Measurements from ENCODE around the gene RCAN1. TPM values are rescaled to one million over a fixed set of nuclear protein-coding genes. Genes with fewer than 3 reads are reported as not detected.
"Not testable (repeated sequence)": the region's sequence is repeated elsewhere in the genome, so short reads cannot be mapped to it uniquely, and the experiment has no call there.

Gene RCAN1
- total RNA-seq, 1 donor from 2014 or later, result 61.5 TPM

DNA sequence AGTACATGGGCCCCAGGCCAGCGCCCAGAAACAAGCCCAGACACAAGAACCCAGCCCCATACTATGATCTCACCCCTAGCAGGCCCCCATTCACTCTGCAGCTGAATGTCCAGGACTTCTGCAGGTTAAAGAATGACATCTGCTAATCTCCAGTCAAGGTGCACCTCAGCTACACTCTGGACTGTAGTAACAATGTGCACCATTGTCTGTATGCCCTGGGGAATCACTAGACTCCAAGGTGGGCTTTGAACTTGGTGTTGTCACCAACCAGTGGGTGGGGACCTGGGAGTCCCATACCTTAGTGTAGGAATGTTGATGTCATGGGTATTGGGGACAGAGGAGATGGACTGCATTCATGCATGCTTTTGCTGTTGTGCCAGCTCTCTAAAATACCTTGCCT, 113.2 kb downstream of the RCAN1 start:
- no peak for DNase-seq (ENCODE audit: extremely low spot score, unreplicated experiment)
- Mint-ChIP-seq H3K27ac (ENCODE audit: unreplicated experiment) (no peak overlapping the region), H3K4me1 (ENCODE audit: unreplicated experiment) (peaks cover 20% of the 10 kb centered on the region), H3K9me3 (ENCODE audit: unreplicated experiment) (peaks cover 18% of the 10 kb centered on the region), H3K4me3 (ENCODE audit: unreplicated experiment) (no peak overlapping the region), H3K36me3 (ENCODE audit: unreplicated experiment) (peaks cover 13% of the 10 kb centered on the region), H3K27me3 (ENCODE audit: unreplicated experiment) (peaks cover 4% of the 10 kb centered on the region)
- TF ChIP-seq, protein P1, sequence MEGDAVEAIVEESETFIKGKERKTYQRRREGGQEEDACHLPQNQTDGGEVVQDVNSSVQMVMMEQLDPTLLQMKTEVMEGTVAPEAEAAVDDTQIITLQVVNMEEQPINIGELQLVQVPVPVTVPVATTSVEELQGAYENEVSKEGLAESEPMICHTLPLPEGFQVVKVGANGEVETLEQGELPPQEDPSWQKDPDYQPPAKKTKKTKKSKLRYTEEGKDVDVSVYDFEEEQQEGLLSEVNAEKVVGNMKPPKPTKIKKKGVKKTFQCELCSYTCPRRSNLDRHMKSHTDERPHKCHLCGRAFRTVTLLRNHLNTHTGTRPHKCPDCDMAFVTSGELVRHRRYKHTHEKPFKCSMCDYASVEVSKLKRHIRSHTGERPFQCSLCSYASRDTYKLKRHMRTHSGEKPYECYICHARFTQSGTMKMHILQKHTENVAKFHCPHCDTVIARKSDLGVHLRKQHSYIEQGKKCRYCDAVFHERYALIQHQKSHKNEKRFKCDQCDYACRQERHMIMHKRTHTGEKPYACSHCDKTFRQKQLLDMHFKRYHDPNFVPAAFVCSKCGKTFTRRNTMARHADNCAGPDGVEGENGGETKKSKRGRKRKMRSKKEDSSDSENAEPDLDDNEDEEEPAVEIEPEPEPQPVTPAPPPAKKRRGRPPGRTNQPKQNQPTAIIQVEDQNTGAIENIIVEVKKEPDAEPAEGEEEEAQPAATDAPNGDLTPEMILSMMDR (IDR thresholded peaks at IDR 0.05), result no peak

DNA sequence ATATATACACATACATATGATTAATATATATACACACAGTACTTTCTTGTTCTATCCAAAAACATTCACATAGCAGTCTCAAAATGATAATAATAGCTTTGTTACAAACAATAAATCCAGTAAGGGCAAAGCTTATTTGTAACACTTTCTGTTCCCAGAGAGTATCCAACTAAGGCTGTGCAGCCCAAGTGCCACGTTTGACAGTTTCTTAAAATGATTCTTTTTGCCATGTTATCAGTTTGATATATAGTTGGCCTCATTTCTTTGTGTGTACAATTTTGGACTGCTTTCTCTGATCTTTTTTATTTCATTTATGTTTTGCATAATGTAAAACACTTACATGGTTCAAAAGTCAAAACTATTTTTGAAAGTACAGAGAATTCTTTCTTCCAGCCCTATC, 114.7 kb downstream of the RCAN1 start:
- Mint-ChIP-seq H3K4me3 (ENCODE audit: unreplicated experiment) (no peak overlapping the region), H3K4me1 (ENCODE audit: unreplicated experiment) (peaks cover 20% of the 10 kb centered on the region), H3K36me3 (ENCODE audit: unreplicated experiment) (peaks cover 13% of the 10 kb centered on the region), H3K27ac (ENCODE audit: unreplicated experiment) (no peak overlapping the region), H3K9me3 (ENCODE audit: unreplicated experiment) (peaks cover 25% of the 10 kb centered on the region), H3K27me3 (ENCODE audit: unreplicated experiment) (peaks cover 4% of the 10 kb centered on the region)
- TF ChIP-seq, protein P1 (IDR thresholded peaks at IDR 0.05), result no peak
- no peak for DNase-seq (ENCODE audit: extremely low spot score, unreplicated experiment)

DNA sequence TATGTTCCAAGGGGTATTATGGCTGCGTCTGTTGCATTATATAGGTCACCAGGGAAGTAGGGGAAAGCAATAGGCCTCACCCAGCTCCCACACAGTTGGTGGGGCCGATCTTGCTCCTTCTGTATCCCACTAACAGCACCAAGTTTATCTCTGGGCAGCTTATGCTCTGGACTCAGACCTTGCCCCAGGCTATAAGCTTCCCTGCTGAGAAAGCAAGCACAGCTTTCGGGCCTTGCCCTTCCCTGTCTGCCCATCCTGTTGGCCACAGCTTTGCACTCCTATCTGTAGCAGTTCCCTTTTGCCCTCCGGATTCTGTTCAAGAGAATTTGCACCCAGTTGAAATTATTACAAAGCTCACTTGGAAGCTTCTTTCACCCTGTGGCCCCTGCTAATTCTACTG, 115.8 kb downstream of the RCAN1 start:
- Mint-ChIP-seq H3K36me3 (ENCODE audit: unreplicated experiment) (peaks cover 13% of the 10 kb centered on the region), H3K9me3 (ENCODE audit: unreplicated experiment) (peaks cover 25% of the 10 kb centered on the region), H3K27ac (ENCODE audit: unreplicated experiment) (peak overlapping the region; percentile 15), H3K27me3 (ENCODE audit: unreplicated experiment) (peaks cover 4% of the 10 kb centered on the region), H3K4me3 (ENCODE audit: unreplicated experiment) (no peak overlapping the region), H3K4me1 (ENCODE audit: unreplicated experiment) (peaks cover 20% of the 10 kb centered on the region)
- TF ChIP-seq, protein P1 (IDR thresholded peaks at IDR 0.05), result no peak
- DNase-seq (ENCODE audit: extremely low spot score, unreplicated experiment), result no peak

DNA sequence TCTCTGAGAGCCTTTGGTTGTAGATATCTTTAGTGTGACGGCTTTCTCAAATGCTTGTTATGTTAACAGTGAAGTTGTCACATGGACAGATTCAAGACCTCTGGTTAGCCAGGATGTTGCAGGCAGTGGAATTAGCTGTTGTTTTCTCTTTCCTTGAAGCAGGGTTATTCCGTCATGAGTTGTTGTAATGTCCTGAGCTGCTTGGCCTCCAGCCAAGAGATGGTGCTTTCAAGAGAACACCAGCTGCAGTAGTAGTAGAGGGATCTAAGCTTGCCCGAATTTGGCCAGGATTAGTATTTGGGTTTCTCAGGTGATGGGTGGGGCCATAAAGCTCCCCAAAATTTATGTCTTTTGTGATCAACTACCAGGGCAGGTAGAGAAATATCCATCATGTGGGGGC, 116.3 kb downstream of the RCAN1 start:
- DNase-seq (ENCODE audit: extremely low spot score, unreplicated experiment), result no peak
- Mint-ChIP-seq H3K36me3 (ENCODE audit: unreplicated experiment) (peaks cover 13% of the 10 kb centered on the region), H3K27me3 (ENCODE audit: unreplicated experiment) (peaks cover 4% of the 10 kb centered on the region)

DNA sequence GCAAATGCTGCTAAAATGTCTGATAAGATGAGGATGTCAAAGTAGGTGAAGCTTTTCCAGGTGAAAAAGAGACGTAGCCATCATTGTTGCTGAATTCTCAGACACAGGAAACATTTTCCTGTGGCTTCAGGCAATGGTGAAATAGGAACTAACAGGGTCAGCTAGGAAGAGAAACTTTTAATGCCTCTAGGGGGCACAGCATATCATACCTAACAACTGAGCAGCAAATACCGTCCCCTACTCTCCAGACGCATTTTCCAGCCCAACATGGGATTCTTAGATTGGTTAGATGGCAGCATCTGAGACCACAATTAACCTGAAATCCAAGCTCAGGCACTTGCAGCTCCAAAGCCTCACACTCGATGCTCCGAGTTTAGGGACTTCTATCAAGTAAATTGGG, 131.1 kb downstream of the RCAN1 start:
- not testable (repeated sequence) for H3K36me3 Mint-ChIP-seq (ENCODE audit: unreplicated experiment); H3K4me1 Mint-ChIP-seq (ENCODE audit: unreplicated experiment); H3K27me3 Mint-ChIP-seq (ENCODE audit: unreplicated experiment); H3K27ac Mint-ChIP-seq (ENCODE audit: unreplicated experiment); DNase-seq (ENCODE audit: extremely low spot score, unreplicated experiment); H3K4me3 Mint-ChIP-seq (ENCODE audit: unreplicated experiment); H3K9me3 Mint-ChIP-seq (ENCODE audit: unreplicated experiment)

More for the DNA sequence above, 116.3 kb downstream of the RCAN1 start:
- Mint-ChIP-seq H3K9me3 (ENCODE audit: unreplicated experiment) (peaks cover 25% of the 10 kb centered on the region), H3K4me1 (ENCODE audit: unreplicated experiment) (peaks cover 20% of the 10 kb centered on the region), H3K27ac (ENCODE audit: unreplicated experiment) (peak overlapping the region; percentile 15), H3K4me3 (ENCODE audit: unreplicated experiment) (no peak overlapping the region)
- TF ChIP-seq, protein P1 (IDR thresholded peaks at IDR 0.05), result no peak

DNA sequence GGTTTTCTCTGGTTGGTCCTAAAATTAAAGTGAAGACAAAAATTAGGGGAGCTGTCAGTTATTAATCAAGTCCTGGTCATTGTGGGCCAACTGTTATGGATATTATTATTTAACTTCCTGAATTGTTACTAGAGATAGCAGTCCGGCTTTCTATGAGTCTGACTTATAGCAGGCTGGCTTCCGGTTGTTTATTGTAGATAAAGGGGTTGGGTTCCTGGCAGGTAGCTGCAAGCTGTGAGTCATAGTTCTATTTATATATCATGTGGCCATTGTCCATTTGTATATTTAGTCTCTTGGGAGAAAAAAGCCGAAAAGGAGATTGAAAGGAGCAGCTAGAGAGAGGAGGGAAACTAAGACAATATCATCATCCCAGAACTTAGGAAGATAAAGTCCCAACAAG, 131.5 kb downstream of the RCAN1 start:
- H3K4me1 Mint-ChIP-seq (ENCODE audit: unreplicated experiment); H3K27ac Mint-ChIP-seq (ENCODE audit: unreplicated experiment); H3K27me3 Mint-ChIP-seq (ENCODE audit: unreplicated experiment); H3K36me3 Mint-ChIP-seq (ENCODE audit: unreplicated experiment); H3K9me3 Mint-ChIP-seq (ENCODE audit: unreplicated experiment); H3K4me3 Mint-ChIP-seq (ENCODE audit: unreplicated experiment); DNase-seq (ENCODE audit: extremely low spot score, unreplicated experiment): not testable (repeated sequence)

DNA sequence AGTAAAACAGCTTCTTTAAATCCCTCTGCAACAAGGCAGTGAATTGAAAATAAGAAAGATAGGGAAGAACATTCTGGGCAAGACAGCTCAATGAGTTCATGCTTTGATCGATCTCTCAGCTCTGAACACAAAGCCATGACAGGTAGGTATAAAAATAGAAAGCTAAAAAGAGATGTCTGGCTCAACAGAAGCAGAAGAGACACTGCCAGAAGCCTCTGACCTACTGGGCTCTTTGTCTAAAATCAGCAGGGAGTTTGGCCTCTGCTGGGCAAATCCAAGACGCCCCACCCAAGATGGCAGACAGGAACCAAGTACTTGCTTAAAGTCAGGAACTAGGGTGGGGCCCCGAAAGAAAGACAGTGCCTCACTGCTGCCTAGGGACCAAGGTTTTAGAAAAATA, 147.6 kb downstream of the RCAN1 start:
- H3K36me3 Mint-ChIP-seq (ENCODE audit: unreplicated experiment); H3K4me3 Mint-ChIP-seq (ENCODE audit: unreplicated experiment); H3K27me3 Mint-ChIP-seq (ENCODE audit: unreplicated experiment); H3K9me3 Mint-ChIP-seq (ENCODE audit: unreplicated experiment); H3K4me1 Mint-ChIP-seq (ENCODE audit: unreplicated experiment); DNase-seq (ENCODE audit: extremely low spot score, unreplicated experiment); H3K27ac Mint-ChIP-seq (ENCODE audit: unreplicated experiment): not testable (repeated sequence)

Measured in osteocyte (in vitro differentiated cells).